Measurements from ENCODE around the gene NUP214. TPM values are rescaled to one million over a fixed set of nuclear protein-coding genes. Genes with fewer than 3 reads are reported as not detected.

The NUP214 gene
- polyA plus RNA-seq, 1 donor from 2014 or later: 15.0 TPM

DNA sequence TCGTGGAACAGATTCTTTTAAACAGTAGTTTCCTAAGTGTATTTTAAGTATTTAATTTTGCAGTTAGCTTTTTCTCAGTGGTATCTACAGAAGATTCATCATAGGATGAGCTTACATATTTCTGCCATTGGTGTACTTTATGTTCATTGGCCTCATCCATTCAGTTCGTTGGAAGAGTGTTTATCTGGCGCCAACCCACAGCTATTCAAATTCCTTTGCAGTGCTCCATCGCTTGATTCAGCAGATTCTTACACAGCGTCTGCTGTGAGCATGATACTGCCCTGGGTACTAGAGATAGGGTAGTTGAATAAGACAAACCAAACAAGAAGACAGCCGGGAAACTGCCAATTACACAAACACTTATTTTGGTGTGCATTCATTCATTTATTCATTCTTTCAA lies 55.1 kb downstream of the NUP214 start:
- no peak for TF ChIP-seq RAD21 (conservative IDR thresholded peaks at IDR 0.05)
- TF ChIP-seq, protein P1, sequence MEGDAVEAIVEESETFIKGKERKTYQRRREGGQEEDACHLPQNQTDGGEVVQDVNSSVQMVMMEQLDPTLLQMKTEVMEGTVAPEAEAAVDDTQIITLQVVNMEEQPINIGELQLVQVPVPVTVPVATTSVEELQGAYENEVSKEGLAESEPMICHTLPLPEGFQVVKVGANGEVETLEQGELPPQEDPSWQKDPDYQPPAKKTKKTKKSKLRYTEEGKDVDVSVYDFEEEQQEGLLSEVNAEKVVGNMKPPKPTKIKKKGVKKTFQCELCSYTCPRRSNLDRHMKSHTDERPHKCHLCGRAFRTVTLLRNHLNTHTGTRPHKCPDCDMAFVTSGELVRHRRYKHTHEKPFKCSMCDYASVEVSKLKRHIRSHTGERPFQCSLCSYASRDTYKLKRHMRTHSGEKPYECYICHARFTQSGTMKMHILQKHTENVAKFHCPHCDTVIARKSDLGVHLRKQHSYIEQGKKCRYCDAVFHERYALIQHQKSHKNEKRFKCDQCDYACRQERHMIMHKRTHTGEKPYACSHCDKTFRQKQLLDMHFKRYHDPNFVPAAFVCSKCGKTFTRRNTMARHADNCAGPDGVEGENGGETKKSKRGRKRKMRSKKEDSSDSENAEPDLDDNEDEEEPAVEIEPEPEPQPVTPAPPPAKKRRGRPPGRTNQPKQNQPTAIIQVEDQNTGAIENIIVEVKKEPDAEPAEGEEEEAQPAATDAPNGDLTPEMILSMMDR (IDR thresholded peaks at IDR 0.05; ENCODE audit: poor library complexity, severe bottlenecking): no peak
- no peak for TF ChIP-seq POLR2AphosphoS5 (IDR thresholded peaks at IDR 0.05)
- no peak for TF ChIP-seq TAF1 (IDR thresholded peaks at IDR 0.05; ENCODE audit: low read depth)
- no peak for TF ChIP-seq EP300 (conservative IDR thresholded peaks at IDR 0.05; ENCODE audit: poor library complexity, severe bottlenecking)
- no peak for TF ChIP-seq MXI1 (conservative IDR thresholded peaks at IDR 0.05; ENCODE audit: poor library complexity, severe bottlenecking)
- TF ChIP-seq SMC3 (conservative IDR thresholded peaks at IDR 0.05; ENCODE audit: poor library complexity): no peak
- TF ChIP-seq, protein P2, sequence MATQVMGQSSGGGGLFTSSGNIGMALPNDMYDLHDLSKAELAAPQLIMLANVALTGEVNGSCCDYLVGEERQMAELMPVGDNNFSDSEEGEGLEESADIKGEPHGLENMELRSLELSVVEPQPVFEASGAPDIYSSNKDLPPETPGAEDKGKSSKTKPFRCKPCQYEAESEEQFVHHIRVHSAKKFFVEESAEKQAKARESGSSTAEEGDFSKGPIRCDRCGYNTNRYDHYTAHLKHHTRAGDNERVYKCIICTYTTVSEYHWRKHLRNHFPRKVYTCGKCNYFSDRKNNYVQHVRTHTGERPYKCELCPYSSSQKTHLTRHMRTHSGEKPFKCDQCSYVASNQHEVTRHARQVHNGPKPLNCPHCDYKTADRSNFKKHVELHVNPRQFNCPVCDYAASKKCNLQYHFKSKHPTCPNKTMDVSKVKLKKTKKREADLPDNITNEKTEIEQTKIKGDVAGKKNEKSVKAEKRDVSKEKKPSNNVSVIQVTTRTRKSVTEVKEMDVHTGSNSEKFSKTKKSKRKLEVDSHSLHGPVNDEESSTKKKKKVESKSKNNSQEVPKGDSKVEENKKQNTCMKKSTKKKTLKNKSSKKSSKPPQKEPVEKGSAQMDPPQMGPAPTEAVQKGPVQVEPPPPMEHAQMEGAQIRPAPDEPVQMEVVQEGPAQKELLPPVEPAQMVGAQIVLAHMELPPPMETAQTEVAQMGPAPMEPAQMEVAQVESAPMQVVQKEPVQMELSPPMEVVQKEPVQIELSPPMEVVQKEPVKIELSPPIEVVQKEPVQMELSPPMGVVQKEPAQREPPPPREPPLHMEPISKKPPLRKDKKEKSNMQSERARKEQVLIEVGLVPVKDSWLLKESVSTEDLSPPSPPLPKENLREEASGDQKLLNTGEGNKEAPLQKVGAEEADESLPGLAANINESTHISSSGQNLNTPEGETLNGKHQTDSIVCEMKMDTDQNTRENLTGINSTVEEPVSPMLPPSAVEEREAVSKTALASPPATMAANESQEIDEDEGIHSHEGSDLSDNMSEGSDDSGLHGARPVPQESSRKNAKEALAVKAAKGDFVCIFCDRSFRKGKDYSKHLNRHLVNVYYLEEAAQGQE (IDR thresholded peaks at IDR 0.05; ENCODE audit: borderline replicate concordance): no peak
- no peak for TF ChIP-seq EZH2 (IDR thresholded peaks at IDR 0.05; ENCODE audit: borderline replicate concordance, insufficient read depth, low read length, poor library complexity, severe bottlenecking)
- Histone ChIP-seq H3K27me3 (ENCODE audit: insufficient read depth, low read depth, low read length) (no peaks in the 10 kb centered on the region), H3K9me3 (ENCODE audit: low read length) (no peaks in the 10 kb centered on the region), H3K36me3 (ENCODE audit: insufficient read depth, low read length) (peaks cover 6% of the 10 kb centered on the region), H2AFZ (ENCODE audit: low read depth, low read length) (no peak overlapping the region), H3K9me2 (ENCODE audit: insufficient read depth, low read length) (no peaks in the 10 kb centered on the region), H3K27ac (ENCODE audit: low read length) (no peak overlapping the region), H3F3A (ENCODE audit: insufficient read depth, low read length, poor library complexity, severe bottlenecking) (no peaks in the 10 kb centered on the region), H3K4me3 (ENCODE audit: low read length) (no peak overlapping the region), H3K79me2 (replicated peaks; ENCODE audit: insufficient read depth, low read length) (no peaks in the 10 kb centered on the region), H3K9ac (ENCODE audit: low read length) (no peak overlapping the region), H3K4me2 (ENCODE audit: low read length) (no peak overlapping the region), H4K20me1 (ENCODE audit: insufficient read depth) (no peaks in the 10 kb centered on the region)

DNA sequence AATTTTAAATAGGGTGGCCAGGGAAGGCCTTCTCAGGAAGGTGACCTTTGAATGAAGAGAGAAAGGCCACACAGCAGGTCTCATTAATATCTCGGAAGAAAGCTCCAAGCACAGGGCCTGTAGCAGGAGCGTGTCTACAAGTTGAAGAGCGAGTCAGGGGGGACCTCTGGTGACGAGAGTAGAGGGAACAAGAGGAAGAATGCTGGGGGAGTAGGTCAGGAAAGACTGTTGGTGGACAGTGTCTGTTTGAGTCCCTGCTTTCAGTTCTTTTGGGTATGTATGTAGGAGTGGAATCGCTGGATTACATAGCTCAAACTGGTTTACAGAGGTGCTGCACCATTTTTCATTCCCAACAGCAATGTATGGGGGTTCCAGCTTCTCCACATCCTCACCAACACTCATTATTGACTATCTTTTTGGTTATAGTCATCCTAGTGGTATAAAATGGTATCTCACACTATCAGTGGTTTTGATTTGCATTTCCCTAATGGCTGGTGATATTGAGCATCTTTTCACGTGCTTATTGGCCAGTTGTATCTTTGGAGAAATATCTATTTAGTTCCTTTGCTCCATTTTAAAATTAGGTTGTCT lies 55.8 kb downstream of the NUP214 start:
- no peak overlapping the region for H3K9ac ChIP-seq (ENCODE audit: low read length)

More for the DNA sequence above, 55.8 kb downstream of the NUP214 start:
- H2AFZ ChIP-seq (ENCODE audit: low read depth, low read length): no peak overlapping the region
- H3K36me3 ChIP-seq (ENCODE audit: insufficient read depth, low read length): peaks cover 4% of the 10 kb centered on the region
- H3K4me2 ChIP-seq (ENCODE audit: low read length): no peak overlapping the region
- no peaks in the 10 kb centered on the region for H3K79me2 ChIP-seq (replicated peaks; ENCODE audit: insufficient read depth, low read length)
- no peak overlapping the region for H3K27ac ChIP-seq (ENCODE audit: low read length)
- no peaks in the 10 kb centered on the region for H3F3A ChIP-seq (ENCODE audit: insufficient read depth, low read length, poor library complexity, severe bottlenecking)
- H3K9me2 ChIP-seq (ENCODE audit: insufficient read depth, low read length): no peaks in the 10 kb centered on the region
- no peak overlapping the region for H3K4me3 ChIP-seq (ENCODE audit: low read length)
- H4K20me1 ChIP-seq (ENCODE audit: insufficient read depth): no peaks in the 10 kb centered on the region
- no peaks in the 10 kb centered on the region for H3K9me3 ChIP-seq (ENCODE audit: low read length)
- no peaks in the 10 kb centered on the region for H3K27me3 ChIP-seq (ENCODE audit: insufficient read depth, low read depth, low read length)
- no peak for TF ChIP-seq EZH2 (IDR thresholded peaks at IDR 0.05; ENCODE audit: borderline replicate concordance, insufficient read depth, low read length, poor library complexity, severe bottlenecking)
- TF ChIP-seq, protein P1 (IDR thresholded peaks at IDR 0.05; ENCODE audit: poor library complexity, severe bottlenecking): no peak
- TF ChIP-seq MXI1 (conservative IDR thresholded peaks at IDR 0.05; ENCODE audit: poor library complexity, severe bottlenecking): no peak
- TF ChIP-seq, protein P2 (IDR thresholded peaks at IDR 0.05; ENCODE audit: borderline replicate concordance): no peak
- no peak for TF ChIP-seq SMC3 (conservative IDR thresholded peaks at IDR 0.05; ENCODE audit: poor library complexity)
- no peak for TF ChIP-seq RAD21 (conservative IDR thresholded peaks at IDR 0.05)
